ENCODE data around the gene COMMD8.
"Not testable (repeated sequence)": the region's sequence is repeated elsewhere in the genome, so short reads cannot be mapped to it uniquely, and the experiment has no call there.

The COMMD8 gene

GRCh38 chr4:47493238-47494123 lies 30.0 kb upstream of the COMMD8 start:
- no peaks in the 10 kb centered on the region for H3K36me3 ChIP-seq (replicated peaks in 1 of 2; ENCODE audit: control insufficient read depth in 2 of 2, insufficient read depth in 2 of 2, low read length in 2 of 2)
- H3K18ac ChIP-seq (ENCODE audit: low read length), result no peak overlapping the region
- no peak overlapping the region for H2AK5ac ChIP-seq (ENCODE audit: low read depth, low read length)
- no peak overlapping the region for H2AFZ ChIP-seq (ENCODE audit: low read length)
- no peaks in the 10 kb centered on the region for H3K79me1 ChIP-seq (ENCODE audit: low read depth, low read length)
- no peak overlapping the region for H2BK15ac ChIP-seq (ENCODE audit: low read length)
- H4K91ac ChIP-seq (ENCODE audit: low read depth, low read length, poor library complexity), result no peak overlapping the region
- no peak overlapping the region for H4K8ac ChIP-seq (ENCODE audit: low read depth, low read length)
- H2BK120ac ChIP-seq (ENCODE audit: low read depth, low read length), result no peak overlapping the region
- no CpG with 5 or more reads among the region's 3 CpGs for WGBS, 2 donors (ENCODE audit: extremely low coverage in 2 of 2, insufficient read length in 2 of 2, insufficient replicate concordance in 1 of 2)
- no peak overlapping the region for H3K4me2 ChIP-seq (ENCODE audit: insufficient read depth, low read length, poor library complexity, severe bottlenecking)
- no peak overlapping the region for H3K27ac ChIP-seq (replicated peaks; ENCODE audit: low read length)
- no peaks in the 10 kb centered on the region for H3K4me1 ChIP-seq (ENCODE audit: control insufficient read depth in 2 of 2, insufficient read depth in 1 of 2, low read depth in 1 of 2, low read length in 2 of 2)
- H3K23ac ChIP-seq (ENCODE audit: low read depth, low read length, poor library complexity), result no peak overlapping the region
- peaks cover 1 to 6% of the 10 kb centered on the region in 2 donors for H3K9me3 ChIP-seq (replicated peaks in 1 of 2; ENCODE audit: control insufficient read depth in 2 of 2, insufficient read depth in 1 of 2, low read depth in 1 of 2, low read length in 2 of 2)
- H3K14ac ChIP-seq (ENCODE audit: low read length), result no peak overlapping the region
- H3K4me3 ChIP-seq (ENCODE audit: low read length in 2 of 2), result no peak overlapping the region
- no peak overlapping the region for H2BK12ac ChIP-seq (ENCODE audit: low read length)
- no peak for DNase-seq (ENCODE audit: low spot score)
- H3K27me3 ChIP-seq (ENCODE audit: control insufficient read depth in 3 of 3, insufficient read depth in 3 of 3, low read depth in 1 of 3, low read length in 3 of 3), result no peaks in the 10 kb centered on the region
- no peak overlapping the region for H2BK5ac ChIP-seq (ENCODE audit: low read length)
- H3K9ac ChIP-seq (ENCODE audit: low read depth, low read length, poor library complexity), result no peak overlapping the region
- no peak overlapping the region for H3K4ac ChIP-seq (ENCODE audit: low read length)

- Histone ChIP-seq H3K4me2 (ENCODE audit: insufficient read depth, low read length, poor library complexity, severe bottlenecking) (no peak overlapping the region), H2AK5ac (ENCODE audit: low read depth, low read length) (no peak overlapping the region), H2BK15ac (ENCODE audit: low read length) (no peak overlapping the region), H3K4me3 (ENCODE audit: low read length in 2 of 2) (no peak overlapping the region), H2AFZ (ENCODE audit: low read length) (no peak overlapping the region), H3K14ac (ENCODE audit: low read length) (no peak overlapping the region), H3K79me1 (ENCODE audit: low read depth, low read length) (no peaks in the 10 kb centered on the region), H3K27ac (replicated peaks; ENCODE audit: low read length) (no peak overlapping the region), H4K8ac (ENCODE audit: low read depth, low read length) (no peak overlapping the region), H2BK12ac (ENCODE audit: low read length) (no peak overlapping the region), H2BK5ac (ENCODE audit: low read length) (no peak overlapping the region), H3K18ac (ENCODE audit: low read length) (no peak overlapping the region), H3K27me3 (ENCODE audit: control insufficient read depth in 3 of 3, insufficient read depth in 3 of 3, low read depth in 1 of 3, low read length in 3 of 3) (peaks cover 0 to 3% (median 0%) of the 10 kb centered on the region in 3 experiments), H3K36me3 (replicated peaks in 1 of 2; ENCODE audit: control insufficient read depth in 2 of 2, insufficient read depth in 2 of 2, low read length in 2 of 2) (no peaks in the 10 kb centered on the region), H3K23ac (ENCODE audit: low read depth, low read length, poor library complexity) (no peak overlapping the region), H3K4ac (ENCODE audit: low read length) (no peak overlapping the region), H3K4me1 (ENCODE audit: control insufficient read depth in 2 of 2, insufficient read depth in 1 of 2, low read depth in 1 of 2, low read length in 2 of 2) (peaks cover 2% of the 10 kb centered on the region in 2 donors), H3K9me3 (replicated peaks in 1 of 2; ENCODE audit: control insufficient read depth in 2 of 2, insufficient read depth in 1 of 2, low read depth in 1 of 2, low read length in 2 of 2) (peaks cover 1 to 6% of the 10 kb centered on the region in 2 donors), H3K9ac (ENCODE audit: low read depth, low read length, poor library complexity) (no peak overlapping the region), H4K91ac (ENCODE audit: low read depth, low read length, poor library complexity) (no peak overlapping the region), H2BK120ac (ENCODE audit: low read depth, low read length) (no peak overlapping the region)
- 100% methylated on average over 1 of the region's 4 CpGs for WGBS, 2 donors (ENCODE audit: extremely low coverage in 2 of 2, insufficient read length in 2 of 2, insufficient replicate concordance in 1 of 2)
- no peak for DNase-seq (ENCODE audit: low spot score)
Measured at GRCh38 chr4:47490550-47490949, 27.0 kb upstream of the COMMD8 start.

- H4K91ac ChIP-seq (ENCODE audit: low read depth, low read length, poor library complexity), result no peak overlapping the region
- no peaks in the 10 kb centered on the region for H3K79me1 ChIP-seq (ENCODE audit: low read depth, low read length)
- H3K9me3 ChIP-seq (replicated peaks in 1 of 2; ENCODE audit: control insufficient read depth in 2 of 2, insufficient read depth in 1 of 2, low read depth in 1 of 2, low read length in 2 of 2), result peaks cover 1 to 6% of the 10 kb centered on the region in 2 donors
- H2BK120ac ChIP-seq (ENCODE audit: low read depth, low read length), result no peak overlapping the region
- H3K9ac ChIP-seq (ENCODE audit: low read depth, low read length, poor library complexity), result no peak overlapping the region
- DNase-seq (ENCODE audit: low spot score), result no peak
- WGBS, 2 donors (ENCODE audit: extremely low coverage in 2 of 2, insufficient read length in 2 of 2, insufficient replicate concordance in 1 of 2), result no CpG with 5 or more reads among the region's 3 CpGs
- H3K36me3 ChIP-seq (replicated peaks in 1 of 2; ENCODE audit: control insufficient read depth in 2 of 2, insufficient read depth in 2 of 2, low read length in 2 of 2), result no peaks in the 10 kb centered on the region
- H3K4me1 ChIP-seq (ENCODE audit: control insufficient read depth in 2 of 2, insufficient read depth in 1 of 2, low read depth in 1 of 2, low read length in 2 of 2), result peaks cover 2 to 4% of the 10 kb centered on the region in 2 donors
- H3K23ac ChIP-seq (ENCODE audit: low read depth, low read length, poor library complexity), result no peak overlapping the region
- no peak overlapping the region for H3K18ac ChIP-seq (ENCODE audit: low read length)
- no peak overlapping the region for H3K14ac ChIP-seq (ENCODE audit: low read length)
- no peak overlapping the region for H2BK15ac ChIP-seq (ENCODE audit: low read length)
- H4K8ac ChIP-seq (ENCODE audit: low read depth, low read length), result no peak overlapping the region
- H3K4ac ChIP-seq (ENCODE audit: low read length), result no peak overlapping the region
- H3K4me2 ChIP-seq (ENCODE audit: insufficient read depth, low read length, poor library complexity, severe bottlenecking), result no peak overlapping the region
- peaks cover 0 to 3% (median 0%) of the 10 kb centered on the region in 3 experiments for H3K27me3 ChIP-seq (ENCODE audit: control insufficient read depth in 3 of 3, insufficient read depth in 3 of 3, low read depth in 1 of 3, low read length in 3 of 3)
- no peak overlapping the region for H2BK12ac ChIP-seq (ENCODE audit: low read length)
- no peak overlapping the region for H2BK5ac ChIP-seq (ENCODE audit: low read length)
- H2AK5ac ChIP-seq (ENCODE audit: low read depth, low read length), result no peak overlapping the region
- H2AFZ ChIP-seq (ENCODE audit: low read length), result no peak overlapping the region
- no peak overlapping the region for H3K4me3 ChIP-seq (ENCODE audit: low read length in 2 of 2)
- H3K27ac ChIP-seq (replicated peaks; ENCODE audit: low read length), result no peak overlapping the region
Measured at GRCh38 chr4:47488706-47489105, 25.2 kb upstream of the COMMD8 start.

- not testable (repeated sequence) for H2BK15ac ChIP-seq (ENCODE audit: low read length); H3K4ac ChIP-seq (ENCODE audit: low read length); H3K9me3 ChIP-seq (replicated peaks in 1 of 2; ENCODE audit: control insufficient read depth in 2 of 2, insufficient read depth in 1 of 2, low read depth in 1 of 2, low read length in 2 of 2); H3K14ac ChIP-seq (ENCODE audit: low read length); H3K18ac ChIP-seq (ENCODE audit: low read length); H3K79me1 ChIP-seq (ENCODE audit: low read depth, low read length); H4K91ac ChIP-seq (ENCODE audit: low read depth, low read length, poor library complexity); H4K8ac ChIP-seq (ENCODE audit: low read depth, low read length); H2BK12ac ChIP-seq (ENCODE audit: low read length); H3K27me3 ChIP-seq (ENCODE audit: control insufficient read depth in 3 of 3, insufficient read depth in 3 of 3, low read depth in 1 of 3, low read length in 3 of 3); H2AK5ac ChIP-seq (ENCODE audit: low read depth, low read length); H3K4me1 ChIP-seq (ENCODE audit: control insufficient read depth in 2 of 2, insufficient read depth in 1 of 2, low read depth in 1 of 2, low read length in 2 of 2); H3K4me2 ChIP-seq (ENCODE audit: insufficient read depth, low read length, poor library complexity, severe bottlenecking); H3K4me3 ChIP-seq (ENCODE audit: low read length in 2 of 2); DNase-seq (ENCODE audit: low spot score); H2AFZ ChIP-seq (ENCODE audit: low read length); H3K23ac ChIP-seq (ENCODE audit: low read depth, low read length, poor library complexity); H3K9ac ChIP-seq (ENCODE audit: low read depth, low read length, poor library complexity); H3K27ac ChIP-seq (replicated peaks; ENCODE audit: low read length); H3K36me3 ChIP-seq (replicated peaks in 1 of 2; ENCODE audit: control insufficient read depth in 2 of 2, insufficient read depth in 2 of 2, low read length in 2 of 2); H2BK120ac ChIP-seq (ENCODE audit: low read depth, low read length); H2BK5ac ChIP-seq (ENCODE audit: low read length)
- WGBS, 2 donors (ENCODE audit: extremely low coverage in 2 of 2, insufficient read length in 2 of 2, insufficient replicate concordance in 1 of 2), result no CpG with 5 or more reads among the region's 9 CpGs
Measured at GRCh38 chr4:47486727-47487126, 23.2 kb upstream of the COMMD8 start.

Measured in neuronal stem cell (in vitro differentiated cells).